ENCODE data around the gene IFI27L2.

IFI27L2 gene

GRCh38 chr14:94152676-94153075 is 23.3 kb upstream of the IFI27L2 start:
- no peak for DNase-seq (ENCODE audit: low spot score)

- no peak for DNase-seq (ENCODE audit: low spot score)
These were observed 16.6 kb upstream of the IFI27L2 start for GRCh38 chr14:94145902-94146527.

- DNase-seq (ENCODE audit: low spot score): no peak
These were observed 15.4 kb upstream of the IFI27L2 start for GRCh38 chr14:94144765-94145164.

GRCh38 chr14:94143711-94144110 is 14.3 kb upstream of the IFI27L2 start:
- no peak for DNase-seq (ENCODE audit: low spot score)

GRCh38 chr14:94143239-94143638 is 13.8 kb upstream of the IFI27L2 start:
- DNase-seq (ENCODE audit: low spot score): peak; percentile 47

DNA sequence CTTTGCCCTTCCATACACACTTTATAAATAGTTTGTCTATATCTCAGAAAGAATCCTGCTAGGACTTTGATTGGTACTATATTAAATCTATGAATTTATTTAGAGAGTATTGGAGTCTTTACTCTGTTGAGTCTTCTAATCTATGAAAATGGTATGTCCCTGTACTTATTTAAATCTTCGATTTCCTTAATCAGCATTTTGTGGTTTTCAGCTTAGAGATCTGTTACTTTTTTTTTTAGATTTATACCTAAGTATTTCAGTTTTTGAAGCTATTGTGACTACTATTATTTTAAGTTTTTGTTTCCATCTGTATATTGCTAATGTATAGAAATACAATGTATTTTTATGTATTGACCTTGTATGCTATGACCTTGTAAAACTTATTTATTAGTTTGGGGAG is 13.4 kb upstream of the IFI27L2 start:
- no peak for DNase-seq (ENCODE audit: low spot score)

DNA sequence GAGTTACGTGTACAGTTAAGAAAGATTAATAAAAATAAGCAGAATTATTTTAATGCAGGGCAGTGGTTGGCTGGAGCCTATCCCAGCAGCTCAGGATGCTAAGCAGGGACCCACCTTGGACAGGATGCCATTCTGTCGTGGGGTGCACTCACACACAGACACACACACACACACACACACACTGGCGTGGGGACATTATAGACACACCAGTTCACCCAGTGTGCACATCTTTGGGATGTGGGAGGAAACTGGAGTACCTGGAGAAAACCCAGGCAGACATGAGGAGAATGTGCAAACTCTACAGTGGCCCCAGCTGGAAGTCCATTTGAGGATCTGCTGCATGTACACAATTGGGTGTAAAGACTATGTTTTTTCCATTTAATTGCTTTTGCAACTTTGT is 12.8 kb upstream of the IFI27L2 start:
- no peak for DNase-seq (ENCODE audit: low spot score)

DNA sequence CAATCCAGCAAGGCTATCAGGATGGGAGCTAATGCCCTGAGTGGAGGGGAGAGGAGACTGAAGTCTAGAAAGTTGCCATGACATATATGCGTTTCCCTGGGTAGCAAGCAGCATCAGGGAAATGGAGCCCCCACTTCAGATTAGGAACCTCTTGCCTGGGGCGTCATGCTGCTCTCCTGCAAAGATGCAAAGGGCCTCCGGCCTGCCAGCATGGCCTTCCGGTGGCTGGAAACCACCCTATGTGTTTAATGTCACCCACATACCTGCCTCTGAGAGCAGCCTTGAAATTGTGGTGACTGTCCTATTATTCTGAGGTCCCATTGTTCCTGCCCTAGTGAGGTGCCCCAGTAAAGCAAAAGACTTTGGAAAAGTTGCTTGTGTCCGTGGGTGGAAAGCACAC is 10.0 kb upstream of the IFI27L2 start:
- DNase-seq (ENCODE audit: low spot score): no peak

DNA sequence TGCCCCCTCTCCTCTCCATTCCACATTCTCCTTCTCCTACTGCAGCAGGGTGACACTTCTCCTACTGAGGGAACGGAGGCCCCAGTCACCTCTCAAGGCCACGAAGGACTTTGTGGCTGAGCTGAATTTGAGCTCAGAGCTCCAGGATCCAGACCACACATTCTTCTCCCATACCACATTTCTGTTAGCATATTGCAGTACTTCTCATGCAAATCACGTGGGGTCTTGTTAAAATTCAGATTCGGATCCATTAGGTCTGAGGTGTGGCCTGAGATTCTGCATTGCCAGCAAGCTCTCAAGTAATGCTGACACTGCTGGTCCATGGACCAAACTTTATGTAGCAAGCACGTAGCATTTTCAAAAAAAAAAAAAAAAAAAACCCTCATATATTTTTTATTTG is 9.6 kb upstream of the IFI27L2 start:
- DNase-seq (ENCODE audit: low spot score): no peak

- no peak for DNase-seq (ENCODE audit: low spot score)
These were observed 8.8 kb upstream of the IFI27L2 start for GRCh38 chr14:94138251-94138650.

- DNase-seq (ENCODE audit: low spot score): peak; percentile 83
These were observed 7.3 kb upstream of the IFI27L2 start for GRCh38 chr14:94136575-94137331.

- DNase-seq (ENCODE audit: low spot score): no peak
These were observed 6.1 kb upstream of the IFI27L2 start for GRCh38 chr14:94135476-94135875.

DNA sequence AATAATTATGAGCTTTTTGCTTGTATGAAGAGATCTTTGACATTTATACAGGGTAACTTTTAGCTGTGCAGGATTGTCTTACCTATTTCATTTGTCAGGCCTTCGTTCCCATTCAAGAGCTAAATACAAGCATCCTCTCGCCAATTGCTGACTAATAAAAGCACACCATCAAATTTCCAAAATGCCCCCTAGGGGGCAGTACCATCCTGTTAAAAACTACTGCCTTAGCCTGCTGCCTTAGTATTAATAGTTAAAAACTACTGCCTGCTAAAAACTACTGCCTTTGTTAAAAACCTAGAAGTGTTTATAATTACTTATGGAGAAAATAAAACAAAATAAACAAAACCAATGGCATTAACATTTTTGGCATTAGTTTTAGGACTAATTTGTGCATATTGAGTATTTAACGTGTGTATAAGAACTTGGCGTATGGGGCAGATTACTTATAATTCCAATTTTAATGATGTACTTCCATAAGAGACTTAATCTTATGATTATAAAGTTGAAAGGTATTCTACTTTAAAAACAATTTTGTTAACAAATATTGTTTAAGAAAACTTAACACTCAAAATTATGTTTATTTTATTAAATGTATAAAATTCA is 3.0 kb upstream of the IFI27L2 start:
- peak; percentile 84 for DNase-seq (ENCODE audit: low spot score)

GRCh38 chr14:94129758-94130414 is 482 bp upstream of the IFI27L2 start:
- DNase-seq (ENCODE audit: low spot score): peak; percentile 82

- DNase-seq (ENCODE audit: low spot score): no peak
These were observed 1.1 kb downstream of the IFI27L2 start for GRCh38 chr14:94128216-94128839.

DNA sequence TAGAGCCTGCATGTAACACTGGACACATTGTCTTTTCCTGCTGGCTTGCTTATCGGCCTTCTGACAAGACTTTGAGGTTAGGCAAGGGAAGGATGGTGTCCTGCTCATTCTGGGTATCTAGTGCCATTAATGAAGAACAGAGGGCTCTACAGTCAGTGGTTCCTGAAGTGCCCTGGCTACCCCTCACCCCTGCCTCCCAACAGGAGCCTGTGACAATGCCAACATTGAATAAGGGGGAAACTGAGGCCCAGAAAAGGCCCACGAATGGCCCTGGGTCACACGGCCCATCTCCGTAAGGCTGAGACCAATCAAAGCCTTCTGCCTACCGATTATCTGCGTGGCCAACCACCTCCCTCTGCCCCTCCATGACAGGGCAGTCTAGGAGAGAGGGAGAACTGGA is 2.1 kb downstream of the IFI27L2 start:
- DNase-seq (ENCODE audit: low spot score): no peak

- no peak for DNase-seq (ENCODE audit: low spot score)
These were observed 2.6 kb downstream of the IFI27L2 start for GRCh38 chr14:94126800-94127199.

DNA sequence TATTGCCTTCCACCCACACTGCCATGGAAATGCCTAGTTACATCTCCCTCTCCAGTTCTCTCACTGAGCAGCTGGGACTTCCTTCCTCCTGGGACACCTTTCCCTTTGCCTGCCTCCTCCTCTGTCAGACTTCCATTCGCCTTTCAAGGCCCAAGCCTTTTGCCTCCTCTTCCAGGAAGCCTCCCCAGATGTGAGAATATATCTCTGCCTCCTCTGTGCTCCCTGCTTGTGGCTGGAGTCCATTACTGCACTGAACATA is 3.1 kb downstream of the IFI27L2 start:
- no peak for DNase-seq (ENCODE audit: low spot score)

DNA sequence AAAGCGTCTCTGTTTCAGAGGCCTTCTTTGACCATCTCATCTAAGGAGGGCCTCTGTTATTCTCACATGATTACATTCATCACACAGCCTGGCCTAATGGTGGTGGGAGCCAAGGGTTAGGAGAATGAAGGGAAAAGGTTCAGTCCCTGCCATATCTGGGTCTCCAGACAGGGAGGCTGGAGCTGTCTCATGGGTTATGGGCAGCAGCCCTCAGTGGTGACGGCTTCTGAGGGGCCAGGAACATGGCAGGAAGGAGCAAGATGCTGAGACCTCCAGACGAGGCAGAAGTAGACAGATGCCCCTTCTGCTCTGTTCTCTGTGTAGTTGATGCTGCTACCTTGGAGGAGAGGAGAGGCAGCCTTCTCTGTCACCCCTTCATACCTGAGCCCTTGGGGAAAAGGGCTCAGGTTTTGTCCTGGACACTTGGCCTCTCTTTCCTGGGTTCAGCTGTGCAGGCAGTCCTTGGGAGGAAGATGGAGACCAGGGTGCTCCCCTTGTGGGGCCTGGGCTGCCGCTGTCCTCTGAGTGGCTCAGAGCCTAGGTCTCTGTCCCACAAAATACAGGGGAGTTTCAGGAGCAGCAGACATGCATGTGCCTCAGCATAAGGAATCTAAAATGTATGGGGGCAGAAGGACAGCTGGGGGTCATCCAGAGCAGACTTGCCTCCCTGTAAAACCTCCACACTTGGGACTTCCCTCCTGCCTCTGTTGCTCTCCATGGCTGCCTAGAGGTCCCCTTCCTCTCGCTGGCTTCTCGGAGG is 3.6 kb downstream of the IFI27L2 start:
- no peak for DNase-seq (ENCODE audit: low spot score)

DNA sequence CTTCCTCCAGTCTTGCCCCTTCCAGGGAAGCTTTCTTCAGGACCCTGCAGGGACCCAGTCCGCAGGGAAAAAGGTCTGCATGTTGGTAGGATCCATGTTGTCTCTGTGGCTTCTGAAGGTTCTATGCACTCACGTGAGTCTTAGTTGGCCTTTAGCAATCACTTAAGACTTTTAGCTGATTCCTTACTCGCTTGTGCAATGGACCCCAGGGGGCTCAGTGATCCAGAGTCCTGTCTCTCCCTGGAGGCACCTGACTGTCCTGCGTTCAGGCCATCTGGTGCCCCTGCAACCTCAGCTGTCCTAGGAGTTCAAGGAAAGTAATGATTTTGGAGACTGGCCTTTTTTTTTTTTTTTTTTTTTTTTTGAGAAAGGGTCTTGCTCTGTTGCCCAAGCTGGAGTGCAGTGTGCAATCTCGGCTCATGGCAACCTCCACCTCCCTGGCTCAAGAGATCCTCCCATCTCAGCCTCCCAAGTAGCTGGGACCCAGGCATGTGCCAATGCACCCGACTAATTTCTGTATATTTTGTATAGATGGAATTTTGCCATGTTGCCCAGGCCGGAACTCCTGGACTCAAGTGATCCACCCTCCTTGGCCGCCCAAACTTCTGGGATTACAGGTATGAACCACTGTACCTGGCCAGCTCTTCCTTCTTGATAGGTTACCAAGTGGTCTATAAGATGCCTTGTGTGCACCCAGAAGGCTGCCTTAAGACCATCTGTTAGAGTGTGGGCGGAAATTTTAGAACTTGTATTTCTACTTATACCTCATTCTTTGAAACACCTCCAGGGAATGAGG is 4.6 kb downstream of the IFI27L2 start:
- no peak for DNase-seq (ENCODE audit: low spot score)

DNA sequence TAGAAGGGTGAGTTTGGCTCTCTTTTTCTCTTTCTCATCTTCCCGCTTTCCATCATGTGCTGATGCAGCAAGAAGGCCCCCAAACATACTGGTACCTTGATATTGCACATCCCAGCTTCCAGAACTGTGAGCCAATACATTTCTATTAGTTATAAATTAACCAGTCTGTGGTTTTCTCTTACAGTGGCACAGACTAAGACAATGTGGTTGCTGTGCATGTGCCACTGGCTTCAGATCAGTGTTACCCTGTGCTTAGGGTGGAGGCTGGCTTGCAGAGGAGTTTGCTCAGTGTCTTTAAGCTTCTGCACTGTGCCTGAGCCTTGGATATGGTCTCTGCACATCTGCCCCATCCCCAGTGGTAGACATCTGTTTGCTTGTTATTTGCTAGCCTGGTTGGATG is 5.5 kb downstream of the IFI27L2 start:
- DNase-seq (ENCODE audit: low spot score): no peak
